GM19438 (cell line): ENCODE results near the gene YDJC.
"Not testable (repeated sequence)": the region's sequence is repeated elsewhere in the genome, so short reads cannot be mapped to it uniquely, and the experiment has no call there.

ENCODE experiments used
- ATAC-seq: cut with Tn5 transposase; IDR thresholded peaks from one replicate; pipeline ENCODE4 v1.9.1; 2021; ENCODE audit warnings: low read depth; ENCODE audit not compliant: unreplicated experiment

The YDJC gene

GRCh38 chr22:21611210-21611977, 18.4 kb downstream of the YDJC start:
- ATAC-seq: no peak

- ATAC-seq: not testable (repeated sequence)
Measured at GRCh38 chr22:21609556-21610157, 20.2 kb downstream of the YDJC start.

GRCh38 chr22:21606775-21607174, 23.0 kb downstream of the YDJC start:
- no peak for ATAC-seq

- no peak for ATAC-seq
Measured at GRCh38 chr22:21605887-21606564, 23.8 kb downstream of the YDJC start.

- no peak for ATAC-seq
Measured at GRCh38 chr22:21603973-21604372, 25.8 kb downstream of the YDJC start.

GRCh38 chr22:21602579-21602978, 27.2 kb downstream of the YDJC start:
- no peak for ATAC-seq

GRCh38 chr22:21599053-21599893, 30.5 kb downstream of the YDJC start:
- no peak for ATAC-seq

GRCh38 chr22:21598302-21598701, 31.5 kb downstream of the YDJC start:
- no peak for ATAC-seq

GRCh38 chr22:21596356-21597135, 33.3 kb downstream of the YDJC start:
- ATAC-seq: not testable (repeated sequence)

GRCh38 chr22:21594865-21595452, 34.9 kb downstream of the YDJC start:
- ATAC-seq: no peak

GRCh38 chr22:21593406-21594232, 36.2 kb downstream of the YDJC start:
- ATAC-seq: no peak

- ATAC-seq: no peak
Measured at GRCh38 chr22:21592422-21592821, 37.4 kb downstream of the YDJC start.

GRCh38 chr22:21591695-21592094, 38.1 kb downstream of the YDJC start:
- ATAC-seq: no peak

- ATAC-seq: no peak
Measured at GRCh38 chr22:21590809-21591641, 38.8 kb downstream of the YDJC start.

GRCh38 chr22:21589396-21589795, 40.4 kb downstream of the YDJC start:
- ATAC-seq: no peak

- peak; percentile 71 for ATAC-seq
Measured at GRCh38 chr22:21587803-21588611, 41.8 kb downstream of the YDJC start.

- ATAC-seq: no peak
Measured at GRCh38 chr22:21585389-21585788, 44.4 kb downstream of the YDJC start.
